ENCODE data around the gene NECTIN4.
"Not testable (repeated sequence)": the region's sequence is repeated elsewhere in the genome, so short reads cannot be mapped to it uniquely, and the experiment has no call there.

NECTIN4 gene

GRCh38 chr1:161082483-161082882 is 6.9 kb downstream of the NECTIN4 start:
- no peak for DNase-seq (ENCODE audit: low spot score)

- DNase-seq (ENCODE audit: low spot score): no peak
These were observed 7.8 kb downstream of the NECTIN4 start for GRCh38 chr1:161081519-161081918.

- no peak for DNase-seq (ENCODE audit: low spot score)
These were observed 8.6 kb downstream of the NECTIN4 start for GRCh38 chr1:161080441-161081405.

- no peak for DNase-seq (ENCODE audit: low spot score)
These were observed 9.8 kb downstream of the NECTIN4 start for GRCh38 chr1:161079436-161080110.

- DNase-seq (ENCODE audit: low spot score): no peak
These were observed 11.9 kb downstream of the NECTIN4 start for GRCh38 chr1:161077426-161077825.

GRCh38 chr1:161076410-161076809 is 12.9 kb downstream of the NECTIN4 start:
- DNase-seq (ENCODE audit: low spot score): no peak

GRCh38 chr1:161074676-161075368 is 14.5 kb downstream of the NECTIN4 start:
- DNase-seq (ENCODE audit: low spot score): no peak

GRCh38 chr1:161073474-161074121 is 15.8 kb downstream of the NECTIN4 start:
- DNase-seq (ENCODE audit: low spot score): no peak

- DNase-seq (ENCODE audit: low spot score): no peak
These were observed 16.5 kb downstream of the NECTIN4 start for GRCh38 chr1:161072751-161073449.

GRCh38 chr1:161071886-161072371 is 17.4 kb downstream of the NECTIN4 start:
- no peak for DNase-seq (ENCODE audit: low spot score)

GRCh38 chr1:161070761-161071160 is 18.6 kb downstream of the NECTIN4 start:
- DNase-seq (ENCODE audit: low spot score): no peak

GRCh38 chr1:161069731-161070270 is 19.6 kb downstream of the NECTIN4 start, which contains the start of gene ARHGAP30:
Gene ARHGAP30 (minus strand): TSS chr1:161069891. CDS start chr1:161069624, 267 bp downstream.
- DNase-seq (ENCODE audit: low spot score): peak; percentile 63

- no peak for DNase-seq (ENCODE audit: low spot score)
These were observed 20.1 kb downstream of the NECTIN4 start for GRCh38 chr1:161069241-161069640.

- DNase-seq (ENCODE audit: low spot score): peak; percentile 67
These were observed 20.8 kb downstream of the NECTIN4 start for GRCh38 chr1:161068306-161069234.

GRCh38 chr1:161066694-161067093 is 22.7 kb downstream of the NECTIN4 start:
- DNase-seq (ENCODE audit: low spot score): no peak

GRCh38 chr1:161065681-161066080 is 23.7 kb downstream of the NECTIN4 start:
- DNase-seq (ENCODE audit: low spot score): not testable (repeated sequence)

GRCh38 chr1:161063936-161064335 is 25.4 kb downstream of the NECTIN4 start:
- DNase-seq (ENCODE audit: low spot score): not testable (repeated sequence)

GRCh38 chr1:161061419-161061818 is 27.9 kb downstream of the NECTIN4 start:
- no peak for DNase-seq (ENCODE audit: low spot score)

GRCh38 chr1:161059293-161059692 is 30.1 kb downstream of the NECTIN4 start:
- DNase-seq (ENCODE audit: low spot score): no peak

GRCh38 chr1:161054805-161055204 is 34.6 kb downstream of the NECTIN4 start:
- DNase-seq (ENCODE audit: low spot score): no peak
